ENCODE data around the gene KRTAP2-1. TPM values are rescaled to one million over a fixed set of nuclear protein-coding genes. Genes with fewer than 3 reads are reported as not detected.

KRTAP2-1 gene
- total and polyA plus RNA-seq, 2 of the 13 experiments (the other 11 are each of a cell fraction or from before 2014, with no cell fraction given), result not detected

DNA sequence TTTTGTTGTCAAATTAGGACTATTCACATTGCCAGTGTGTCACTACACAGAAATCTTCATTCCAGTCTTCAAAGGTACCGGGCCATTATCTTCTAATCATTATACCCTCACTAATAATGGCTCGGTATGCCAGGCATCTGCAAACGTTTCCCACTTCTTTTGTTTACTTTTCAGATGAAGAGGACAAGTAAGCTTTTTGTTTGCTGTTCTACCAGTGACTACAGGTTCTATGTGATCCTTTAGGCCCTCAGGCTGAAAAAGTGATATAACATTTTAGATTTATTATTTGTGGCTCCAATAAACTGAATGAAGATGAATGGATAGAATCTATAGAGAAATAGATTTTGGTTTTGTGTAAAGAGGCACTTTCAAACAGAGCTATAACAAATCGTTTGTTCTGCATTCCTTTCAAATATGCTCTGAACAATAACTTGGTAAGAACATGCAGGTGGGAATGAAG is 37.8 kb downstream of the KRTAP2-1 start (continued):
- no peak for TF ChIP-seq ZNF275 (CRISPR knock-in tag; IDR thresholded peaks at IDR 0.05; ENCODE audit: borderline replicate concordance)
- no peak for TF ChIP-seq ZNF441 (CRISPR knock-in tag; IDR thresholded peaks at IDR 0.05; ENCODE audit: borderline replicate concordance)
- TF ChIP-seq, protein P1, sequence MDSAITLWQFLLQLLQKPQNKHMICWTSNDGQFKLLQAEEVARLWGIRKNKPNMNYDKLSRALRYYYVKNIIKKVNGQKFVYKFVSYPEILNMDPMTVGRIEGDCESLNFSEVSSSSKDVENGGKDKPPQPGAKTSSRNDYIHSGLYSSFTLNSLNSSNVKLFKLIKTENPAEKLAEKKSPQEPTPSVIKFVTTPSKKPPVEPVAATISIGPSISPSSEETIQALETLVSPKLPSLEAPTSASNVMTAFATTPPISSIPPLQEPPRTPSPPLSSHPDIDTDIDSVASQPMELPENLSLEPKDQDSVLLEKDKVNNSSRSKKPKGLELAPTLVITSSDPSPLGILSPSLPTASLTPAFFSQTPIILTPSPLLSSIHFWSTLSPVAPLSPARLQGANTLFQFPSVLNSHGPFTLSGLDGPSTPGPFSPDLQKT (CRISPR knock-in tag; IDR thresholded peaks at IDR 0.05; ENCODE audit: borderline replicate concordance), result no peak
- TF ChIP-seq MXD1 (CRISPR knock-in tag; IDR thresholded peaks at IDR 0.05), result no peak
- no peak for TF ChIP-seq KDM5B (CRISPR knock-in tag; IDR thresholded peaks at IDR 0.05; ENCODE audit: borderline replicate concordance)
- no peak for TF ChIP-seq ZNF776 (CRISPR knock-in tag; IDR thresholded peaks at IDR 0.05)
- no peak for TF ChIP-seq ZNF768 (CRISPR knock-in tag; IDR thresholded peaks at IDR 0.05)
- TF ChIP-seq XBP1 (CRISPR knock-in tag; IDR thresholded peaks at IDR 0.05), result no peak
- no peak for TF ChIP-seq BCLAF1 (IDR thresholded peaks at IDR 0.05)
- TF ChIP-seq ZNF180 (CRISPR knock-in tag; IDR thresholded peaks at IDR 0.05; ENCODE audit: borderline replicate concordance, low read depth), result no peak
- TF ChIP-seq MIER2 (CRISPR knock-in tag; IDR thresholded peaks at IDR 0.05), result 0 out of 2 replicates have a peak, but pooled peaks have one; percentile 42
- no peak for TF ChIP-seq ZNF138 (CRISPR knock-in tag; IDR thresholded peaks at IDR 0.05; ENCODE audit: low read depth)
- no peak for TF ChIP-seq RELA (CRISPR knock-in tag; IDR thresholded peaks at IDR 0.05)
- no peak for TF ChIP-seq ZNF720 (CRISPR knock-in tag; IDR thresholded peaks at IDR 0.05)
- TF ChIP-seq, protein P2, sequence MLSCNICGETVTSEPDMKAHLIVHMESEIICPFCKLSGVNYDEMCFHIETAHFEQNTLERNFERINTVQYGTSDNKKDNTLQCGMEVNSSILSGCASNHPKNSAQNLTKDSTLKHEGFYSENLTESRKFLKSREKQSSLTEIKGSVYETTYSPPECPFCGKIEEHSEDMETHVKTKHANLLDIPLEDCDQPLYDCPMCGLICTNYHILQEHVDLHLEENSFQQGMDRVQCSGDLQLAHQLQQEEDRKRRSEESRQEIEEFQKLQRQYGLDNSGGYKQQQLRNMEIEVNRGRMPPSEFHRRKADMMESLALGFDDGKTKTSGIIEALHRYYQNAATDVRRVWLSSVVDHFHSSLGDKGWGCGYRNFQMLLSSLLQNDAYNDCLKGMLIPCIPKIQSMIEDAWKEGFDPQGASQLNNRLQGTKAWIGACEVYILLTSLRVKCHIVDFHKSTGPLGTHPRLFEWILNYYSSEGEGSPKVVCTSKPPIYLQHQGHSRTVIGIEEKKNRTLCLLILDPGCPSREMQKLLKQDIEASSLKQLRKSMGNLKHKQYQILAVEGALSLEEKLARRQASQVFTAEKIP (CRISPR knock-in tag; IDR thresholded peaks at IDR 0.05; ENCODE audit: borderline replicate concordance), result no peak
- TF ChIP-seq ZNF263 (CRISPR knock-in tag; IDR thresholded peaks at IDR 0.05), result no peak
- TF ChIP-seq EED (CRISPR knock-in tag; IDR thresholded peaks at IDR 0.05), result no peak
- TF ChIP-seq HNF1A (IDR thresholded peaks at IDR 0.05; ENCODE audit: low read depth), result peak; percentile 72; the same call in 1 of the 2 replicates
- peak; percentile 42; the same call in 1 of the 2 replicates for TF ChIP-seq HNF1A (CRISPR knock-in tag; IDR thresholded peaks at IDR 0.05; ENCODE audit: borderline replicate concordance)

Data from HepG2 (cell line).